ENCODE measurements around the gene FFAR3. TPM values are rescaled to one million over a fixed set of nuclear protein-coding genes. Genes with fewer than 3 reads are reported as not detected.

FFAR3 gene
- polyA plus RNA-seq, 1 donor (not counting 4 experiments of a cell fraction or from before 2014, with no cell fraction given), result not detected

- Histone ChIP-seq H3K4me1 (ENCODE audit: control insufficient read depth, extremely low read depth, insufficient read depth, low read length) (peaks cover 19% of the 10 kb centered on the region), H3K79me2 (ENCODE audit: control insufficient read depth, insufficient read depth, low read length) (no peaks in the 10 kb centered on the region), H3K4me2 (ENCODE audit: control insufficient read depth, extremely low read depth, insufficient read depth, low read depth, low read length) (no peak overlapping the region), H3K9me3 (ENCODE audit: control insufficient read depth, low read depth, low read length) (no peaks in the 10 kb centered on the region), H3K4me3 (ENCODE audit: control insufficient read depth in 2 of 3, extremely low read depth in 1 of 3, insufficient read depth in 2 of 3, low read depth in 1 of 3, low read length in 3 of 3) (no peak overlapping the region), H3K27me3 (ENCODE audit: control insufficient read depth, extremely low read depth, insufficient read depth, low read length) (peaks cover 3% of the 10 kb centered on the region), H3K9me1 (ENCODE audit: control insufficient read depth, extremely low read depth, insufficient read depth, low read length) (no peaks in the 10 kb centered on the region), H3K9ac (ENCODE audit: control insufficient read depth, extremely low read depth, insufficient read depth, low read length) (no peak overlapping the region), H3K36me3 (ENCODE audit: control insufficient read depth in 2 of 2, extremely low read depth in 1 of 2, insufficient read depth in 2 of 2, low read length in 2 of 2) (no peaks in the 10 kb centered on the region), H4K20me1 (ENCODE audit: control insufficient read depth, extremely low read depth, insufficient read depth, low read length) (no peaks in the 10 kb centered on the region), H3K27ac (ENCODE audit: control insufficient read depth, insufficient read depth, low read length) (no peak overlapping the region), H2AFZ (ENCODE audit: control insufficient read depth, low read length) (no peak overlapping the region)
- TF ChIP-seq, protein P1, sequence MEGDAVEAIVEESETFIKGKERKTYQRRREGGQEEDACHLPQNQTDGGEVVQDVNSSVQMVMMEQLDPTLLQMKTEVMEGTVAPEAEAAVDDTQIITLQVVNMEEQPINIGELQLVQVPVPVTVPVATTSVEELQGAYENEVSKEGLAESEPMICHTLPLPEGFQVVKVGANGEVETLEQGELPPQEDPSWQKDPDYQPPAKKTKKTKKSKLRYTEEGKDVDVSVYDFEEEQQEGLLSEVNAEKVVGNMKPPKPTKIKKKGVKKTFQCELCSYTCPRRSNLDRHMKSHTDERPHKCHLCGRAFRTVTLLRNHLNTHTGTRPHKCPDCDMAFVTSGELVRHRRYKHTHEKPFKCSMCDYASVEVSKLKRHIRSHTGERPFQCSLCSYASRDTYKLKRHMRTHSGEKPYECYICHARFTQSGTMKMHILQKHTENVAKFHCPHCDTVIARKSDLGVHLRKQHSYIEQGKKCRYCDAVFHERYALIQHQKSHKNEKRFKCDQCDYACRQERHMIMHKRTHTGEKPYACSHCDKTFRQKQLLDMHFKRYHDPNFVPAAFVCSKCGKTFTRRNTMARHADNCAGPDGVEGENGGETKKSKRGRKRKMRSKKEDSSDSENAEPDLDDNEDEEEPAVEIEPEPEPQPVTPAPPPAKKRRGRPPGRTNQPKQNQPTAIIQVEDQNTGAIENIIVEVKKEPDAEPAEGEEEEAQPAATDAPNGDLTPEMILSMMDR (optimal IDR thresholded peaks at IDR 0.05 in 1 of 3, IDR thresholded peaks at IDR 0.05 in 1 of 3, conservative IDR thresholded peaks at IDR 0.05 in 1 of 3; ENCODE audit: extremely low read depth in 1 of 3, insufficient read depth in 2 of 3, low read length in 3 of 3), result no peak
- no peak for TF ChIP-seq EZH2 (IDR thresholded peaks at IDR 0.05; ENCODE audit: low read length)
- dilution Hi-C loops (cut with MboI; ENCODE audit: extremely low pct_ligation_motif_present, low sequenced_read_pairs), result no loop called here
- FAIRE-seq (no peak), DNase-seq (ENCODE audit: low read depth, low spot score) (no peak)
Measured at GRCh38 chr19:35314858-35315470, 43.3 kb upstream of the FFAR3 start.

DNA sequence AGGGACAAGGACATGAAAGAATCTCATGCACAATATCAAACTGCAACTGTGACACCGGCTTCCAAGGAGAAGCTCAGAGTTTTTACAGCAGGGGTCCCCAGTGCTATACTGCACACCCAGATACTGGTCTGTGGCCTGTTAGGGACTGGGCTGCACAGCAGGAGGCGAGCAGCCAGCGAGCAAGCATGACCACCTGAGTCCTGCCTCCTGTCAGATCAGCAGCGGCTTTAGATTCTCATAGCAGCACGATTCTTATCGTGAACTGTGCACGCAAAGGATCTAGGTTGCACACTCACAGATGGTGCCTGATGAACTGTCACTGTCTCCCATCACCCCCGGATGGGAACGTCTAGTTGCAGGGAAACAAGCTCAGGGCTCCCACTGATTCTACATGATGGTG, 42.4 kb upstream of the FFAR3 start:
- Histone ChIP-seq H3K9me1 (ENCODE audit: control insufficient read depth, extremely low read depth, insufficient read depth, low read length) (no peaks in the 10 kb centered on the region), H3K4me3 (ENCODE audit: control insufficient read depth in 2 of 3, extremely low read depth in 1 of 3, insufficient read depth in 2 of 3, low read depth in 1 of 3, low read length in 3 of 3) (no peak overlapping the region), H3K27ac (ENCODE audit: control insufficient read depth, insufficient read depth, low read length) (no peak overlapping the region), H3K4me2 (ENCODE audit: control insufficient read depth, extremely low read depth, insufficient read depth, low read depth, low read length) (no peak overlapping the region), H3K9me3 (ENCODE audit: control insufficient read depth, low read depth, low read length) (no peaks in the 10 kb centered on the region), H3K36me3 (ENCODE audit: control insufficient read depth in 2 of 2, extremely low read depth in 1 of 2, insufficient read depth in 2 of 2, low read length in 2 of 2) (no peaks in the 10 kb centered on the region), H2AFZ (ENCODE audit: control insufficient read depth, low read length) (no peak overlapping the region), H3K4me1 (ENCODE audit: control insufficient read depth, extremely low read depth, insufficient read depth, low read length) (peaks cover 19% of the 10 kb centered on the region), H3K9ac (ENCODE audit: control insufficient read depth, extremely low read depth, insufficient read depth, low read length) (no peak overlapping the region), H3K79me2 (ENCODE audit: control insufficient read depth, insufficient read depth, low read length) (no peaks in the 10 kb centered on the region), H4K20me1 (ENCODE audit: control insufficient read depth, extremely low read depth, insufficient read depth, low read length) (no peaks in the 10 kb centered on the region), H3K27me3 (ENCODE audit: control insufficient read depth, extremely low read depth, insufficient read depth, low read length) (no peaks in the 10 kb centered on the region)
- dilution Hi-C loops (cut with MboI; ENCODE audit: extremely low pct_ligation_motif_present, low sequenced_read_pairs), result no loop called here
- FAIRE-seq, result no peak
- no peak for DNase-seq (ENCODE audit: low read depth, low spot score)
- TF ChIP-seq EZH2 (IDR thresholded peaks at IDR 0.05; ENCODE audit: low read length), result no peak
- TF ChIP-seq, protein P1 (optimal IDR thresholded peaks at IDR 0.05 in 1 of 3, IDR thresholded peaks at IDR 0.05 in 1 of 3, conservative IDR thresholded peaks at IDR 0.05 in 1 of 3; ENCODE audit: extremely low read depth in 1 of 3, insufficient read depth in 2 of 3, low read length in 3 of 3), result no peak
